Amygdala (tissue), 56 donors: ENCODE measurements around the gene RNF150.
A peak's percentile ranks its signal among the peaks of the same experiment; 100 is the strongest.

Experiments used
- DNase-seq, 56 donors: peaks; one replicate each; lab custom pipeline; 2025; lab: John Stamatoyannopoulos, UW

Gene RNF150

DNA sequence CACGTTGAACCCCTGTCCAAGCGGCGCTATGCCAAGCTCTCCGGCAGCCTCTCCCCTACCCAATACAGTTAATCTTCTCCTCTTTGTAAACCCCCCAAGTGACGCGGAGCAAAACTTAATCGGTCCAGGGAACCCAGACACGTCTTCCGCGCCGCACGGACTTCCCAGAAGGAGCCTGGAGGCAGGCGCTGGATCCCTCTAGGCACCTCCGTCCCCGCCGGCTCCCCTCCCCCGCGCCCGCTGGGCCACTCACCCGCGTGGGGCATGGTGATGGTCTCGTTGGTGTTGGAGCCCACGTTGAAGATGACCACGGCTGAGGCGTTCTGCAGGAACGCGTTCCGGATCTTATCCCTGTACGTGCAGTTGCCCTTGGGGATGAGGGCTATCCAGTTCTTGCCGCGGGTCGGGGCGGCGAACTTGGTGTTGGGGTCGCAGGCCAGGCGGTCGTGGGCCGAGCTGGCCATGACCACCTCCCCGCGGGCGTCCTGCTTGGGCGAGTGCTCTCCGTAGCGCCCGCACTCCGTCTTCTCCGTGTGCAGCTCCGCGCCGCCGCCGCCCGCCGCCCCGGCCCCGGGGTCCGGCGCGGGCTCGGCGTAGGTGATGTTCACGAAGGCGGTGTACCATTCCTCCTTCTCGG is 1.1 kb downstream of the RNF150 start:
- peak in 19 of 56 donors; percentile 2 to 60 (median 23) for DNase-seq

- peak in 1 of 56 donors; percentile 2 for DNase-seq
These were observed 1.6 kb downstream of the RNF150 start for GRCh38 chr4:141131723-141132071.

- DNase-seq, result peak in 3 of 56 donors; percentile 2 to 9 (median 8)
These were observed 2.2 kb downstream of the RNF150 start for GRCh38 chr4:141130947-141131605.

GRCh38 chr4:141127884-141128283 is 5.4 kb downstream of the RNF150 start:
- DNase-seq, result peak in 1 of 56 donors; percentile 5

DNA sequence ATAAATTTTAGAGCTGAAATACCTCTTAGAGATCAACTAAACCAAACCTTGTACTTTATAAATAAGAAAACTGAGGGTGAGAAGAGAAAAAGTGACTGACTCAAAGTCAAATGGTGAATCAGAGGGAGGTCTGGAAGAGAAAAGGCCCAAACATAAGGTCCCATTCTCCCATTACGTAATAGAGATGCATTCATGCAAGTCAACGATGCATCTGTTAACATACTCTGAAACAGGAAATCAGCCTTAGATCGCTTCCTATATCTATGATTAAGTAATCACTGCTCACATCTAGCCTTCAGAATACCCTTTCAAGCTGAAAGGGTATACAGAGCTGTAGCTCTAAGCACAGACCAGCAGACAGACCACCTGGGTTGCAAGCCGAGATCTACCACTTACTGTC is 6.5 kb downstream of the RNF150 start:
- no peak for DNase-seq

DNA sequence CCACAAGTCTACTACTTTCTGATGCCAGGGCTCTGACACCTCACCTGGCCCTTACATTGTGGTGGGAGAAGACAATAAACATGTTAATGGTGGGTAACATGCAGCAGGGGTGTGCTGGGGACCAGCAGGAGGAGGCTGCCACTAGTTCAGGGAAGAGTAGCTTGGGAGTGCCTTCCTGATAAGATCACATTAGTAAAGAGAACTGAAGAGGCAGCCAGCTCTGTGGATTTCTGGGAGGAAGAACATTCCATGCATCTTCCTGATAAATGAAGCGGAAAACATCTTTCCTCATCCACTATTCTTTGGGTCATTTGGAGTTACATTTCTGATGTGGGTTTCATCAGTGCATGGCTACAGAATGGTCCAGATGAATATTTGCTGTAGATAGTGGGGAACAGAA is 9.0 kb downstream of the RNF150 start:
- DNase-seq, result no peak

DNA sequence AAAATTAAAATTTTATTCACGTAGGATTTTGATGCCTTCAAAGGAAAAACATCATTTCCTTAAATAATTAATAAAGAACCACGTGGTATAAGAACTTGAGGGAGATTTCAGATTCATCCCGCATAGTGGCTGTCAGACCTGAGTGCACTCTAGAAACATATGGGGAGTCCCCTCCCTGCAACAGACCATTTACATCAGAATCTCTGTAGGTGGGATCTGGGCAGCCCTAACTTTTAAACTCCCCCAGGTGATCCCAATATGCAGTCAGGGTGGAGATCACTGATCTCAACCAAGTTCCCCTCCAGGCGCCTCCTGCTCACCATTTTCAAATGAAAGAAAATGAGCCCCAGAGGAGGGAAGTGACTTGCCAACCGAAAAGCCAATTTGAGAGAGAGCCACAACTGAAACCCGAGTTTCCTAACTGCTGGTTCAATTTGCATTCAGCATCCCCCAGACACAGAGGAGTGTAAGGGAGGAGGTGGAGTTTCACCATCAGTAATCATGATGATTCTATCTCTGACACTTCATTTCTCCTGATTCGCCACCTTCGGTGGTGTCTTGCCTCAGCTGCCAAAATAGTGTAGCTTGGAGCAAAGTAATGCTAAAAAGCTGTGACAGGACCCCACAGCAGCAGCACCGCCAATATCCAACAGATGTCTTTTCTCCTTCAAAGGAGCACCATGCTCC is 11.4 kb downstream of the RNF150 start:
- DNase-seq, result no peak

GRCh38 chr4:141121101-141121500 is 12.2 kb downstream of the RNF150 start:
- no peak for DNase-seq

DNA sequence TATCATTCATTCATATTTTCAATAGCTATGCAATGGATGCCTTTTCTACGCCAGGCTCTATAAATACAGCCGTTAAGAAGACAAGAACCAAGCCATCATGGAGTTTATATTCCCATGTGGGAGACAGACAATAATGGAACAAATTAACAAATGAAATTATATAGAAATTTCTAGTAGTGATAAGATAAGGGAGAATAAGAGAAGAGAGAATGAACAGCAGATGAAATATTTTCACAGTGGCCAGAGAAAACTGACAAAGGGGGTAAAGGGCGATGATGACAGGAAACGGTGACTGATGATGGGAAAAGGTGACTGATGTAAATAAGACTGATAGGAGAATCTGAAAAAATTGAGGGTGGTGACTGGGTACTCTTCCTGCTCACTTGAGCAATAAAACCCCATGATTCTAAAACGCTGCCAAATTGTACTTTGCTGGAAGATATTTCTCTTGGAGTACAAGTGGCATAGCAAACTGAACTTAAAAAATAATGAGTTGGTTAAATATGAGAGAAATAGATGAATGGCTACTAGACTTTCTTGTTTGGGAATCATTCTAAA is 13.2 kb downstream of the RNF150 start:
- DNase-seq, result no peak

DNA sequence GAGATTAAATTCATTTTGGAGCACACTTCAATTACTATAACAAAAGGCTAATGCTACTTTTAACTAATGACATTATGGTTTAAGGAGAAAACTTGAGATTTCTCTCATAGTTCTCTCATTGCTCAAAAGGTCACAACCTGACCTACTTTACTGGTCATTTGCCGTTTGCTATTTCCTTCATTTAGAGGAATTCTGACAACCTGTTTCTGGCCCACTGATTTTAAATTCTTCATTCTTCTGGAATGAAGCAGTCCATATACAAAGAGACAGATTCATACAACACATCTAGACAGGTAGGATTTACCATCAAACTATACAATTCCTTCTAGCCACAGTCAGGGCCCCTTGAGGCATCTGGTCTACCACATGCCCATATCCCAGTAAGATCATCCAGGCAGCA is 14.2 kb downstream of the RNF150 start:
- DNase-seq, result no peak

DNA sequence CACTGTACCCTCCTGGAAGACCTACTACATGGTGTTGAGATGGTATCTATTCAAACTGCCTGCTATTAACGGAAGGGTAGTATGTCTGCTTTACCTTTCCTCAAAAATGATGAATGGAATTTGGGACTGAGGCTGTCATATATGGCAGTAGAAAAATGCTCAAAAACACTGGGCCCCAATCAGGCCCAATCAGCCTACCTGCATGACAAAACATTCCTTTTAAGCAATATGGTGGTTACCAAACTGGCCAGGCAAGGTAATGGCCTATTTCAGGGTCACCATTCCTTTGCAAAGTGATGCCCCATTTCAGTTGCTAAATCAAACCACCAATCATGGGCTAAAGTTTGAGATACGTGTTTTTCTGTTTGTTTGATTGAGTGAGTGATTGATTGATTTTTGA is 14.9 kb downstream of the RNF150 start:
- DNase-seq, result no peak

GRCh38 chr4:141117935-141118334 is 15.3 kb downstream of the RNF150 start:
- no peak for DNase-seq

- DNase-seq, result no peak
These were observed 23.3 kb downstream of the RNF150 start for GRCh38 chr4:141109983-141110382.

DNA sequence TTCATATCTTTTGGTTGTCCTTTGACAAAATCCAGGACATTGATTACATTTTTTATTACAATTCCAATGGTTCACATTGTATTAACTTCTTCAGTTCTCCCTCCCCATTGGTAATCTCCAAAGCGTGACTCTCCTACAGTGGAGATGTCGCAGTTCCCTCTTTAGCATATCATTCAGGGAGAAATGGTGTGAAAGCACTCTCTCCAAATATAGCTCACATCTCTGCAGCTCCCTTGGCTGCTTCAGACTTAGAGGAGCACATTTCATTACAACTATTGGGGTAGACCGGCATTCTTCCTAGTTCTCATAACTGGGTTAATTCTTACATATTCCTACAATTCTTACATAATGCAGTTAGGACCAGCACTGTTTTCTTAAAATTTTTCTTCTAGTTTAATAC is 25.3 kb downstream of the RNF150 start:
- DNase-seq, result peak in 1 of 56 donors; percentile 3

DNA sequence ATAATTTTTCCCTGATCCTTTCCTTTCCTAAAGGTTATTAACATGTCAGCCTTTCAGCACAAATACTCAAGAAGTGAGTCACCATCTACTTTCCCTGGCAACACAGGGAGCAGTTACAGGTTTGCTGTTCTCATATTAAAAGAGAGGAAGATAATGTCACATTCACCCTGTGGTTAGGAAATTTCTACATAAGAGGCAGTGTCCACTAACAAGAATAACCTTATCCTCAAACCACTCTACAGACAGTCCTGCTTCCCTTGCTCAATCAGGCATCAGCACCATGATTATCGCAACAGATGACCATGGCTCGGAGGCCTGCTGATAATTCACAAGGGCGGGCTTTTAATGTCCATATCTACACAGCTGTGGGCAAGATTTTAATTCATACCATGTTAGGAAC is 30.9 kb downstream of the RNF150 start:
- no peak for DNase-seq

DNA sequence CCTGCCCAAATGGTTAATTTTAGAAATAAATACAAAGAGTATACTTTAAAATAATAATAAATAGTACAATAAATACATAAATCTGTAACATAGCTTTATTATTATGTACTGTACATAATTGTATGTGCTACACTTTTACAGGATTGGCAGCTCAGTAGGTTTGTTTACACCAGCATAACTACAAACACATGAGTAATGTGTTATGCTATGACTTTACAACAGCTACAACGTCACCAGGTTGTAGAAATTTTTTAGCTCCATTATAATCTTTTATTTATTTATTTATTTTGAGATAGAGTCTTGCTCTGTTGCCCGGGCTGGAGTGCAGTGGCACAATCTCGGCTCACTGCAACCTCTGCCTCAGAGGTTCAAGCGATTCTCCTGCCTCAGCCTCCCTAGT is 31.8 kb downstream of the RNF150 start:
- DNase-seq, result no peak

DNA sequence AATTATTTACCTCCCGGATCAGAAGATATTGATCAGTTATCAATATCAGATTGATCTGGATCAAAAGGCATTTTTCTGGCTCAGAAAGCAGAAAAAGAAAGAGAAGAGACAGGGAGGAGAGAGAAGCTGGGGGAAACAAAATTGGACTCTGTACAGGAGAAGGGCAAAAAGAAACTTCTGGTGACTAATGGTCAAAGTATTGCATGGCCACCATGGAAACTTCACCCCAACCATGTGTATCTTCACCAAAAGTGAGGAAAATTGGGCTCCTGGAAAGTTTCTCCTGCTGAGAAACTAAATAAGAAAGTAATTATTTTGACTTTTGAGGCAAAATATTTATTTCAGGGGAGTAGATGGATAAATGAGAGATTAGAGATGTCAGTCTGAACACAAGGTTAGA is 33.9 kb downstream of the RNF150 start:
- no peak for DNase-seq

- DNase-seq, result no peak
These were observed 35.1 kb downstream of the RNF150 start for GRCh38 chr4:141098163-141098562.

GRCh38 chr4:141090473-141090872 is 42.8 kb downstream of the RNF150 start:
- no peak for DNase-seq

GRCh38 chr4:141081921-141082395 is 51.3 kb downstream of the RNF150 start:
- DNase-seq, result peak in 2 of 56 donors; percentile 6 to 22

GRCh38 chr4:141080668-141081067 is 52.6 kb downstream of the RNF150 start:
- DNase-seq, result no peak
